Colonic mucosa (tissue), 4 donors: ENCODE data around the gene CDC25C. TPM values are rescaled to one million over a fixed set of nuclear protein-coding genes. Genes with fewer than 3 reads are reported as not detected.

Source experiments
- DNase-seq: peaks from one replicate; pipeline ENCODE4 v3.0.0-alpha.2; 2020
- H3K27ac ChIP-seq: fragments of 200-600 bp; one replicate; pipeline ENCODE4 v1.8.0; 2021
- H3K27me3 ChIP-seq: fragments of 200-600 bp; one replicate; pipeline ENCODE4 v1.8.0; 2021
- H3K36me3 ChIP-seq: fragments of 200-600 bp; one replicate; pipeline ENCODE4 v1.8.0; 2021
- H3K4me1 ChIP-seq: fragments of 200-600 bp; one replicate; pipeline ENCODE4 v1.8.0; 2021; ENCODE audit warnings: mild to moderate bottlenecking
- H3K4me3 ChIP-seq: fragments of 200-600 bp; one replicate; pipeline ENCODE4 v1.8.0; 2021
- H3K9ac ChIP-seq, 2 donors: one replicate each; pipeline ENCODE4 v1.7.0; 2013; ENCODE audit warnings: control low read depth in 2 of 2, low read depth in 2 of 2, low read length in 2 of 2
- H3K9me3 ChIP-seq: fragments of 200-600 bp; one replicate; pipeline ENCODE4 v1.8.0; 2021
- intact Hi-C: fragments of 100-400 bp; cut with DNase I; formaldehyde crosslinking; loops from one replicate; pipeline ENCODE4 v1.14.1; 2022
- total RNA-seq, 2 donors: library from RNA; stranded (reverse); fragmentation: NEBNext Ultra II Directional in 1 of 2; extraction: Animal tissue kit (Norgen Biotek cat#: 25700) in 1 of 2; gene quantifications; one replicate each; pipeline ENCODE4 v1.2.1, GENCODE V29; 2021
- TF ChIP-seq, protein P1 (sequence below): fragments of 200-600 bp; IDR thresholded peaks from one replicate; pipeline ENCODE4 v1.8.0; 2022; ENCODE audit warnings: antibody characterized with exemption, mild to moderate bottlenecking
- donor health status: healthy.
- donor health status: DM: no; HTN: no; CAD: no.
- donor health status: DM: no; HTN: no; CAD: no.

CDC25C gene
- total RNA-seq, 2 donors from 2014 or later = 4.3 to 10.2 TPM

DNA sequence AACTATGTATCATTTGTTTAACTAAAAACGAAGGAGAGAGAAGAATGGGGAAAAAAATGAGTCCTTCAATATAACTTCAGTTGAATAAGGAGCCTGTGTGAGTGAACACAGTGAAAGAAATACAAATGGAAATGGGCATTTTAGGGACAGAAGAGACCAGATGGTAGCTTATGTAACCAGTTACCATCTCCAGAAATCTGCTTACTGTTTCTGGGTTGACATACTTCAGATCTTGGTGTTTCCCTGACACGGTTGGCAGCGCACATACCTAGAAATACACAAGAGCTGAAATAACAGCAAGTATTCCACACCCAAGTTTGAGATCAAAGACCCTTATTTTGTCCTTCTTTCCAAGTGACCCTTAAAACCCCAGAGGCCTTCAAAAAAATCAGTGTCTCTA is 42.3 kb downstream of the CDC25C start:
- TF ChIP-seq, protein P1, sequence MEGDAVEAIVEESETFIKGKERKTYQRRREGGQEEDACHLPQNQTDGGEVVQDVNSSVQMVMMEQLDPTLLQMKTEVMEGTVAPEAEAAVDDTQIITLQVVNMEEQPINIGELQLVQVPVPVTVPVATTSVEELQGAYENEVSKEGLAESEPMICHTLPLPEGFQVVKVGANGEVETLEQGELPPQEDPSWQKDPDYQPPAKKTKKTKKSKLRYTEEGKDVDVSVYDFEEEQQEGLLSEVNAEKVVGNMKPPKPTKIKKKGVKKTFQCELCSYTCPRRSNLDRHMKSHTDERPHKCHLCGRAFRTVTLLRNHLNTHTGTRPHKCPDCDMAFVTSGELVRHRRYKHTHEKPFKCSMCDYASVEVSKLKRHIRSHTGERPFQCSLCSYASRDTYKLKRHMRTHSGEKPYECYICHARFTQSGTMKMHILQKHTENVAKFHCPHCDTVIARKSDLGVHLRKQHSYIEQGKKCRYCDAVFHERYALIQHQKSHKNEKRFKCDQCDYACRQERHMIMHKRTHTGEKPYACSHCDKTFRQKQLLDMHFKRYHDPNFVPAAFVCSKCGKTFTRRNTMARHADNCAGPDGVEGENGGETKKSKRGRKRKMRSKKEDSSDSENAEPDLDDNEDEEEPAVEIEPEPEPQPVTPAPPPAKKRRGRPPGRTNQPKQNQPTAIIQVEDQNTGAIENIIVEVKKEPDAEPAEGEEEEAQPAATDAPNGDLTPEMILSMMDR = no peak
- Histone ChIP-seq H3K4me1 (no peaks in the 10 kb centered on the region), H3K36me3 (no peaks in the 10 kb centered on the region), H3K27ac (no peak overlapping the region), H3K27me3 (no peaks in the 10 kb centered on the region), H3K9me3 (no peaks in the 10 kb centered on the region), H3K9ac (no peak overlapping the region), H3K4me3 (no peak overlapping the region)
- no peak for DNase-seq
- intact Hi-C loops = no loop called here

DNA sequence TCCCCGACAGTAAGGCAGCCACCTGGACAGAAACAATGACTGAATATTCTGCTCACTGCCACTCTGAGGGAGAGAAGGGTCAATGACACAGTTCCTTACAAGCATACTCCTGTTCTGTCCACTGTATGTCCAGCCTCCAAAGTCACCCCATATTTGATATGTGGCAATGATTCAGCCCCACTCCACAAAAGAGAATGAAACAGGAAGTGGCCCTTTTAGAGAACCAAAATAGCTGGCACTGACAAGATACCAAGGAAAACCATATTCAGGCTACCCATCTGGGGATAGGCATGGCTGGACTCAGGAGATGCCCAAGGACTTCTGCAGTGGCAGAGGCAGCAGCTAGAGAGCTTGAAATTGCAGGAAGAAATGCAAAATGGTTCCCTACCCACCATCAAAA is 44.4 kb downstream of the CDC25C start:
- Histone ChIP-seq H3K9ac (no peak overlapping the region), H3K27me3 (no peaks in the 10 kb centered on the region), H3K27ac (no peak overlapping the region), H3K9me3 (no peaks in the 10 kb centered on the region), H3K4me3 (no peak overlapping the region), H3K4me1 (no peaks in the 10 kb centered on the region), H3K36me3 (no peaks in the 10 kb centered on the region)
- intact Hi-C loops = no loop called here
- TF ChIP-seq, protein P1 = no peak
- DNase-seq = no peak

DNA sequence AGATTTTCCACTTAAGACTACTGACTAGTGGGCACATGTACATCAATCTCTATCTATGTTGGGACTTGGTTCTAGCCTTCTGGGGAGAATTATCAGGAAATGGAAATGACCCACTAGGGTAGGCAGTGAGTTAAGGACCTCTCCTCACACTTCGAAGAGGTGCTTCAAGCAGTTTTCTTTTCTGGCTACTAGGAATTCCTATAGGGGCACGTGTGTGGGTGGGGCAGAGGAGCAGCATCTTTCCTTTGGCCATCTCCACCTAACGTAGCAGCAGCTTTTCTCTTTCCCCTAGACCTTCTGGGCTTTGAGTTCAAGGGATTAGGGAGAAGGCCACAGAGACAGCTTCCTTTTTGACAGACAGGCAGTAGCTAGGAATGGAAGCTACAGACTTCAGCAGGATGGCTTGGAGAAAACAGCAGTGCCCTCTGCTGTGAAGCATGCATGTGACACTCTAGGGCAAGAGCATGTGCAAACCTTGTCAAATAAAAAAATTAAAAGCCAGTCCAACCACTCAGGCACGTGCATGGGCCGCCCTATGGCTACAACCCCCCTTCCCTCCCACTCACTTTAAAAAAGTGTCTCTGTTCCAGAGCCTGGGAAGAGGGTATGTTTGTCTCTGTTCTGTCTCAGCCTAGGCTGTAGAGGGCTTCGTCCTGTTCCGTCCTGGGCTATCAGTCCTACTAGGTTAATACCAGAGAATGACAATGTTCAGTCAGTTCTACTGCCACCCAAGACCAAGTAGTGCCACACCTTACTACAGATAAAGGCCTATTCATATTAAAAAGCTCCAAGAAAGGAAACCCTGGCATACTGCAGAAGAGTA is 48.5 kb downstream of the CDC25C start:
- Histone ChIP-seq H3K36me3 (no peaks in the 10 kb centered on the region), H3K9me3 (no peaks in the 10 kb centered on the region), H3K27me3 (no peaks in the 10 kb centered on the region), H3K27ac (no peak overlapping the region), H3K9ac (no peak overlapping the region), H3K4me3 (no peak overlapping the region), H3K4me1 (no peaks in the 10 kb centered on the region)
- DNase-seq = no peak
- intact Hi-C loops = loop anchor here (5.0 kb wide), 1 partner anchor 61 kb away; no protein-coding TSS in a partner anchor
- TF ChIP-seq, protein P1 = peak; percentile 29

DNA sequence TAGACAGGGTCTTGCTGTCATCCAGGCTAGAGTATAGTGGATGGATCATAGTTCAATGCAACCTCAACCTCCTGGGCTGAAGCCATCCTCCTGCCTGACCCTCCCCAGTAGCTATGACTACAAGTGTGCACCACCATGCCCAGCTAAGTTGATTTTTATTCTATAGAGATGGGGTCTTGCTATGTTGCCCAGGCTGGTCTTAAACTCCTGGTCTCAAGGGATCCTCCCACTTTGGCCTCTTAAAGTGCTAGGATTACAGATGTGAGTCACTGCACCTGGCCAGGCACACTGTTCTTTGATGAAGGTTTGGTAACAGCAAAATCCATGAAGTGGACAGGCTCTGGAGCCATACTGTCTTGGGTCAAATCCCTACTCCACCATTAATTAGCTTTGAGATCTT is 50.7 kb downstream of the CDC25C start:
- intact Hi-C loops = loop anchor here (5.0 kb wide), 1 partner anchor 59 kb away; no protein-coding TSS in a partner anchor

DNA sequence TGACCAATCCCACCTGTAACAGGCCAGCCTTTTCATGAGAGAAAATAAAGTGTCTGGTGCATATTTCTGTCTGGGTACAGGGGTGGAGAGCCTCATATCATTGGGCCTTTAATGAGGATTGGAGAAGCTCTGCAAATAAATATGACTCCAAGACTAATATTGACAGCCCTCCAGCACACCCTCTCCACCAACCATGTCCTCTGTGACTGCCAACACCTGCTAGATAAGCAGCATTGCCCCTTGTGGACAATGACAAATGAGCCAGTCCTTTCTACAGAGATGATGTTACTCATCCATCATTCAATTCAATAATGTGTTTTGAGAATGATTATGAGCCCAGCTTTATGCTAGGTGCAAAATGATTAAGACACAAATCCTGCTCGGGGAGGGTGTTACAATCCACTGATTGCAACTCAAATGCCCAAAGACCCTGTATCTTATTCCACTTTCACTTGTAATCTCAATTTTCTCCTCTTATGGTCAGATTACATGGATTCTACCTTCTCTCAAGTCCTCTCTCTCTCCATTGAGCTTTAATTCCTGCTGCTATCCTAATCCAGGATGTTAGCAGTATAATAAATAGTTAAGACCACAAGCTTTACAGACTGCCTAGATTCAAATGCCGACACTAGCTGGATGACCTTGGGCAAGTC is 55.1 kb downstream of the CDC25C start:
- Histone ChIP-seq H3K27me3 (peaks cover 12% of the 10 kb centered on the region), H3K4me1 (no peaks in the 10 kb centered on the region), H3K36me3 (no peaks in the 10 kb centered on the region), H3K9me3 (no peaks in the 10 kb centered on the region), H3K27ac (no peak overlapping the region), H3K4me3 (no peak overlapping the region), H3K9ac (no peak overlapping the region)
- no peak for DNase-seq
- TF ChIP-seq, protein P1 = no peak
- intact Hi-C loops = no loop called here

More for the DNA sequence above, 50.7 kb downstream of the CDC25C start:
- H3K4me3 ChIP-seq = no peak overlapping the region
- no peak overlapping the region for H3K9ac ChIP-seq
- H3K27ac ChIP-seq = no peak overlapping the region
- no peaks in the 10 kb centered on the region for H3K27me3 ChIP-seq
- TF ChIP-seq, protein P1 = no peak
- no peak for DNase-seq
- H3K9me3 ChIP-seq = no peaks in the 10 kb centered on the region
- no peaks in the 10 kb centered on the region for H3K36me3 ChIP-seq
- no peaks in the 10 kb centered on the region for H3K4me1 ChIP-seq
